ENCODE data around the gene EIF4G2.

The EIF4G2 gene

GRCh38 chr11:10792385-10793068 lies 16.2 kb downstream of the EIF4G2 start (continued):
- no peak for TF ChIP-seq ZNF169 (tag by site-specific recombination; IDR thresholded peaks at IDR 0.05)
- no peak for TF ChIP-seq IKZF3 (tag by site-specific recombination; IDR thresholded peaks at IDR 0.05)
- no peak for TF ChIP-seq ZFP41 (tag by site-specific recombination; IDR thresholded peaks at IDR 0.05; ENCODE audit: borderline replicate concordance)
- TF ChIP-seq ZNF223 (tag by site-specific recombination; IDR thresholded peaks at IDR 0.05): no peak
- TF ChIP-seq ZBTB8A (tag by site-specific recombination; IDR thresholded peaks at IDR 0.05): no peak
- TF ChIP-seq ZBTB21 (tag by site-specific recombination; IDR thresholded peaks at IDR 0.05): no peak
- TF ChIP-seq ZFP69B (tag by site-specific recombination; IDR thresholded peaks at IDR 0.05): no peak
- TF ChIP-seq ZNF792 (tag by site-specific recombination; IDR thresholded peaks at IDR 0.05): no peak
- no peak for TF ChIP-seq ZNF211 (tag by site-specific recombination; IDR thresholded peaks at IDR 0.05; ENCODE audit: low read depth)
- TF ChIP-seq ZBTB7A (tag by site-specific recombination; IDR thresholded peaks at IDR 0.05; ENCODE audit: low read depth): 0 out of 2 replicates have a peak, but pooled peaks have one; percentile 71
- TF ChIP-seq, protein P1, sequence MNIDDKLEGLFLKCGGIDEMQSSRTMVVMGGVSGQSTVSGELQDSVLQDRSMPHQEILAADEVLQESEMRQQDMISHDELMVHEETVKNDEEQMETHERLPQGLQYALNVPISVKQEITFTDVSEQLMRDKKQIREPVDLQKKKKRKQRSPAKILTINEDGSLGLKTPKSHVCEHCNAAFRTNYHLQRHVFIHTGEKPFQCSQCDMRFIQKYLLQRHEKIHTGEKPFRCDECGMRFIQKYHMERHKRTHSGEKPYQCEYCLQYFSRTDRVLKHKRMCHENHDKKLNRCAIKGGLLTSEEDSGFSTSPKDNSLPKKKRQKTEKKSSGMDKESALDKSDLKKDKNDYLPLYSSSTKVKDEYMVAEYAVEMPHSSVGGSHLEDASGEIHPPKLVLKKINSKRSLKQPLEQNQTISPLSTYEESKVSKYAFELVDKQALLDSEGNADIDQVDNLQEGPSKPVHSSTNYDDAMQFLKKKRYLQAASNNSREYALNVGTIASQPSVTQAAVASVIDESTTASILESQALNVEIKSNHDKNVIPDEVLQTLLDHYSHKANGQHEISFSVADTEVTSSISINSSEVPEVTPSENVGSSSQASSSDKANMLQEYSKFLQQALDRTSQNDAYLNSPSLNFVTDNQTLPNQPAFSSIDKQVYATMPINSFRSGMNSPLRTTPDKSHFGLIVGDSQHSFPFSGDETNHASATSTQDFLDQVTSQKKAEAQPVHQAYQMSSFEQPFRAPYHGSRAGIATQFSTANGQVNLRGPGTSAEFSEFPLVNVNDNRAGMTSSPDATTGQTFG (tag by site-specific recombination; IDR thresholded peaks at IDR 0.05; ENCODE audit: borderline replicate concordance): no peak
- TF ChIP-seq ZFP37 (tag by site-specific recombination; IDR thresholded peaks at IDR 0.05): 0 out of 2 replicates have a peak, but pooled peaks have one; percentile 60
- TF ChIP-seq, protein P2, sequence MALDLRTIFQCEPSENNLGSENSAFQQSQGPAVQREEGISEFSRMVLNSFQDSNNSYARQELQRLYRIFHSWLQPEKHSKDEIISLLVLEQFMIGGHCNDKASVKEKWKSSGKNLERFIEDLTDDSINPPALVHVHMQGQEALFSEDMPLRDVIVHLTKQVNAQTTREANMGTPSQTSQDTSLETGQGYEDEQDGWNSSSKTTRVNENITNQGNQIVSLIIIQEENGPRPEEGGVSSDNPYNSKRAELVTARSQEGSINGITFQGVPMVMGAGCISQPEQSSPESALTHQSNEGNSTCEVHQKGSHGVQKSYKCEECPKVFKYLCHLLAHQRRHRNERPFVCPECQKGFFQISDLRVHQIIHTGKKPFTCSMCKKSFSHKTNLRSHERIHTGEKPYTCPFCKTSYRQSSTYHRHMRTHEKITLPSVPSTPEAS (tag by site-specific recombination; IDR thresholded peaks at IDR 0.05): no peak
- TF ChIP-seq, protein P3, sequence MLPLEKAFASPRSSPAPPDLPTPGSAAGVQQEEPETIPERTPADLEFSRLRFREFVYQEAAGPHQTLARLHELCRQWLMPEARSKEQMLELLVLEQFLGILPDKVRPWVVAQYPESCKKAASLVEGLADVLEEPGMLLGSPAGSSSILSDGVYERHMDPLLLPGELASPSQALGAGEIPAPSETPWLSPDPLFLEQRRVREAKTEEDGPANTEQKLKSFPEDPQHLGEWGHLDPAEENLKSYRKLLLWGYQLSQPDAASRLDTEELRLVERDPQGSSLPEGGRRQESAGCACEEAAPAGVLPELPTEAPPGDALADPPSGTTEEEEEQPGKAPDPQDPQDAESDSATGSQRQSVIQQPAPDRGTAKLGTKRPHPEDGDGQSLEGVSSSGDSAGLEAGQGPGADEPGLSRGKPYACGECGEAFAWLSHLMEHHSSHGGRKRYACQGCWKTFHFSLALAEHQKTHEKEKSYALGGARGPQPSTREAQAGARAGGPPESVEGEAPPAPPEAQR (tag by site-specific recombination; IDR thresholded peaks at IDR 0.05): no peak
- TF ChIP-seq ZNF677 (tag by site-specific recombination; IDR thresholded peaks at IDR 0.05): no peak
- TF ChIP-seq, protein P4, sequence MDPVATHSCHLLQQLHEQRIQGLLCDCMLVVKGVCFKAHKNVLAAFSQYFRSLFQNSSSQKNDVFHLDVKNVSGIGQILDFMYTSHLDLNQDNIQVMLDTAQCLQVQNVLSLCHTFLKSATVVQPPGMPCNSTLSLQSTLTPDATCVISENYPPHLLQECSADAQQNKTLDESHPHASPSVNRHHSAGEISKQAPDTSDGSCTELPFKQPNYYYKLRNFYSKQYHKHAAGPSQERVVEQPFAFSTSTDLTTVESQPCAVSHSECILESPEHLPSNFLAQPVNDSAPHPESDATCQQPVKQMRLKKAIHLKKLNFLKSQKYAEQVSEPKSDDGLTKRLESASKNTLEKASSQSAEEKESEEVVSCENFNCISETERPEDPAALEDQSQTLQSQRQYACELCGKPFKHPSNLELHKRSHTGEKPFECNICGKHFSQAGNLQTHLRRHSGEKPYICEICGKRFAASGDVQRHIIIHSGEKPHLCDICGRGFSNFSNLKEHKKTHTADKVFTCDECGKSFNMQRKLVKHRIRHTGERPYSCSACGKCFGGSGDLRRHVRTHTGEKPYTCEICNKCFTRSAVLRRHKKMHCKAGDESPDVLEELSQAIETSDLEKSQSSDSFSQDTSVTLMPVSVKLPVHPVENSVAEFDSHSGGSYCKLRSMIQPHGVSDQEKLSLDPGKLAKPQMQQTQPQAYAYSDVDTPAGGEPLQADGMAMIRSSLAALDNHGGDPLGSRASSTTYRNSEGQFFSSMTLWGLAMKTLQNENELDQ (tag by site-specific recombination; IDR thresholded peaks at IDR 0.05; ENCODE audit: low read depth): no peak
- no peak for TF ChIP-seq ZNF596 (tag by site-specific recombination; IDR thresholded peaks at IDR 0.05)
- no peak for TF ChIP-seq ZNF10 (tag by site-specific recombination; IDR thresholded peaks at IDR 0.05)
- TF ChIP-seq ZNF248 (tag by site-specific recombination; IDR thresholded peaks at IDR 0.05): no peak
- no peak; the same call in 1 of the 2 replicates for TF ChIP-seq ZNF394 (tag by site-specific recombination; IDR thresholded peaks at IDR 0.05; ENCODE audit: borderline replicate concordance)
- no peak for TF ChIP-seq ZNF549 (tag by site-specific recombination; IDR thresholded peaks at IDR 0.05)
- TF ChIP-seq ZBTB17 (tag by site-specific recombination; IDR thresholded peaks at IDR 0.05): peak; percentile 31
- TF ChIP-seq ZNF776 (tag by site-specific recombination; IDR thresholded peaks at IDR 0.05; ENCODE audit: borderline replicate concordance): no peak
- TF ChIP-seq ZNF768 (tag by site-specific recombination; IDR thresholded peaks at IDR 0.05): no peak
- no peak for TF ChIP-seq FEZF1 (tag by site-specific recombination; IDR thresholded peaks at IDR 0.05)
- no peak for TF ChIP-seq ZNF837 (tag by site-specific recombination; IDR thresholded peaks at IDR 0.05)
- TF ChIP-seq, protein P5, sequence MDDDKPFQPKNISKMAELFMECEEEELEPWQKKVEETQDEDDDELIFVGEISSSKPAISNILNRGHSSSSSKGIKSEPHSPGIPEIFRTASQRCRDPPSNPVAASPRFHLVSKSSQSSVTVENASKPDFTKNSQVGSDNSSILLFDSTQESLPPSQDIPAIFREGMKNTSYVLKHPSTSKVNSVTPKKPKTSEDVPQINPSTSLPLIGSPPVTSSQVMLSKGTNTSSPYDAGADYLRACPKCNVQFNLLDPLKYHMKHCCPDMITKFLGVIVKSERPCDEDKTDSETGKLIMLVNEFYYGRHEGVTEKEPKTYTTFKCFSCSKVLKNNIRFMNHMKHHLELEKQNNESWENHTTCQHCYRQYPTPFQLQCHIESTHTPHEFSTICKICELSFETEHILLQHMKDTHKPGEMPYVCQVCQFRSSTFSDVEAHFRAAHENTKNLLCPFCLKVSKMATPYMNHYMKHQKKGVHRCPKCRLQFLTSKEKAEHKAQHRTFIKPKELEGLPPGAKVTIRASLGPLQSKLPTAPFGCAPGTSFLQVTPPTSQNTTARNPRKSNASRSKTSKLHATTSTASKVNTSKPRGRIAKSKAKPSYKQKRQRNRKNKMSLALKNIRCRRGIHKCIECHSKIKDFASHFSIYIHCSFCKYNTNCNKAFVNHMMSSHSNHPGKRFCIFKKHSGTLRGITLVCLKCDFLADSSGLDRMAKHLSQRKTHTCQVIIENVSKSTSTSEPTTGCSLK (tag by site-specific recombination; IDR thresholded peaks at IDR 0.05): no peak
- TF ChIP-seq ZNF530 (tag by site-specific recombination; IDR thresholded peaks at IDR 0.05; ENCODE audit: low read depth): no peak
- no peak for TF ChIP-seq ZNF670 (tag by site-specific recombination; IDR thresholded peaks at IDR 0.05; ENCODE audit: low read depth)
- TF ChIP-seq PBX3 (CRISPR knock-in tag; IDR thresholded peaks at IDR 0.05): 0 out of 2 replicates have a peak, but pooled peaks have one; percentile 72

Measured in HEK293 (cell line).